ENCODE data around the gene RELA.
"Not testable (repeated sequence)": the region's sequence is repeated elsewhere in the genome, so short reads cannot be mapped to it uniquely, and the experiment has no call there.

The RELA gene

GRCh38 chr11:65650547-65651338 lies 12.0 kb downstream of the RELA start:
- DNase-seq (ENCODE audit: extremely low spot score, insufficient read length, low read depth) (no peak), FAIRE-seq (no peak)

DNA sequence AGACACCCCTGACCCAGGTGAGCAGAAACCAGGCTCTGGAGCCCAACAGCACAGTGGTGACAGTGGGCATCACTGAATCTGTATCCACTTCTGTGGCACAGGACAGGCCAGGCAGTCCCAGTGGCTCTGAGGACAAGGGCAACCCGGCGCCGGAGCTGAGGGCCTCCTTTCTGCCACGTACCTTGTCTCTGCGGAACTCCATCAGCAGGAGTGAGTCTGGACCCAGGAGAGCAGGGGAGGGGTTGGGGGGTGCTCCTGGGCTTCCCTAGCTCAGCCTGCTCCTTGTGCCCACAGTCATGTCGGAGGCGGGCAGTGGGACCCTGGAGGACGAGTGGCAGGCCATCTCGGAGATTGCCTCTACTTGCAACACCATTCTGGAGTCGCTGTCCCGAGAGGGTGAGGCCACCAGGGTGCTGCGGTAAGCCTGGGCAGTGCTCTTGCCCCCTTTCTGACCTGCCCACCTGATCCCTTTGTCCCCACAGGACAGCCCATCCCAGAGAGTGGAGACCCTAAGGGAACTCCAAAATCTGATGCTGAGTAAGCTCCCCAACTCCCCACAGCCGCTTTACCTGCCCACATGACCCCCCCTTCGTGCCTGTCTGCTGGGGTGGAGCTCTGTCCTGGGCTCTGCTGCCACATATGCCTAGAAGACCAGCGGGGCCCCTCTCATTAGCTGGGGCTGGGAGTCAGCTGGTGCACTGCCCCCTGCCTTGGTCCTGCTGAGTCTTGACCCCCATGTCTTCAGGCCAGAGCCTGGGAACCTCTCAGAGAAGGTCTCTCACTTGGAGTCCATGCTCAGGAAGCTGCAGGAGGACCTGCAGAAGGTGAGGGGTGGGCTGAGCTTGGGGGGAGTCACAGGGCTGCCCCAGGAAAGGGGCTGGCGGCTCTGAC lies 12.8 kb downstream of the RELA start:
- no peak for DNase-seq (ENCODE audit: extremely low spot score, insufficient read length, low read depth)
- FAIRE-seq = no peak

- DNase-seq (ENCODE audit: extremely low spot score, insufficient read length, low read depth) (no peak), FAIRE-seq (no peak)
Measured at GRCh38 chr11:65648997-65649493, 13.7 kb downstream of the RELA start.

DNA sequence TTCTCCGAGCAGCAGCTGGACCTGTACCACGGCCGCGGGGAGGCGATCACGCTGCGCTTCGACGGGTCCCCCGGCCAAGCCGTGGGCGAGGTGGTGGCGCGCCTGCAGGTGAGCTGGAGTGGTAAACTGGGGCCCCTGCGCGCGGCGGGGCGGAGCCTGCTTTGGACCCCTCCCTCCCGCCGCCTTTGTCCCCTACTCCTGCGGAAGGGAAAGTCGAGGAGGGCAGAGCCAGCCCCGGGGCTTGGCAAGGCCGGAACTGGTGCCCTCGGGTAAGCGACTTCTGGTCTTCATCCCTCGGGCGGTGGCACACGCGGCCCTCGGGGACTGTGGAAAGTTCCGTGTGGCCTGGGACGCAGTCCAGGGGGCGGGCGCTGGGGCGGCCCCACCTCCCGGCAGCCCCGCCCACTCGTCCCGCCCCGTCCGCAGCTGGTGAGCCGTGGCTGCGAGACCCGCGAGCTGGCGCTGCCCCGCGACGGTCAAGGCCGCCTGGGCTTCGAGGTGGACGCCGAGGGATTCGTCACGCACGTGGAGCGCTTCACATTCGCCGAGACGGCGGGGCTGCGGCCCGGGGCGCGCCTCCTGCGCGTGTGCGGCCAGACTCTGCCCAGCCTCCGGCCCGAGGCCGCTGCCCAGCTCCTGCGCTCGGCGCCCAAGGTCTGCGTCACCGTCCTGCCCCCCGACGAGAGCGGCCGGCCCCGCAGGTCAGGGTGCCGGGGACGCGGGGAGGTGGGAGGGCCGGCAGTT lies 15.6 kb downstream of the RELA start:
- FAIRE-seq = no peak
- no peak for DNase-seq (ENCODE audit: extremely low spot score, insufficient read length, low read depth)

DNA sequence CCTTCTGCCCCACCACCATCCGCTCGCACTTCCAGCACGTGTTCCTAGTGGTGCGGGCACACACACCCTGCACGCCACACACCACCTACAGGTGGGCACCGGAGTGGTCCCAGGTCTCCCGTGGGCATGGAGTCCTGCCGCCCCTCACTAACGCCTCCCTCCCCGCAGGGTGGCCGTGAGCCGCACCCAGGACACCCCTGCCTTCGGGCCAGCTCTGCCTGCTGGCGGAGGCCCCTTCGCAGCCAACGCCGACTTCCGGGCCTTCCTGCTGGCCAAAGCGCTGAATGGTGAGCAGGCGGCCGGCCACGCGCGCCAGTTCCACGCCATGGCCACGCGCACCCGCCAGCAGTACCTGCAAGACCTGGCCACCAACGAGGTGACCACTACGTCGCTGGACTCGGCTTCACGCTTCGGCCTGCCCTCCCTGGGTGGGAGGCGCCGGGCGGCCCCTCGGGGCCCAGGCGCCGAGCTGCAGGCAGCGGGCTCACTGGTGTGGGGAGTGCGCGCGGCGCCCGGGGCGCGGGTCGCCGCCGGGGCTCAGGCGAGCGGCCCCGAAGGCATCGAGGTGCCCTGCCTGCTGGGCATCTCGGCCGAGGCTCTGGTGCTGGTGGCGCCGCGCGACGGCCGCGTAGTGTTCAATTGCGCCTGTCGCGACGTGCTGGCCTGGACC lies 16.3 kb downstream of the RELA start:
- DNase-seq (ENCODE audit: extremely low spot score, insufficient read length, low read depth) (no peak), FAIRE-seq (no peak)

DNA sequence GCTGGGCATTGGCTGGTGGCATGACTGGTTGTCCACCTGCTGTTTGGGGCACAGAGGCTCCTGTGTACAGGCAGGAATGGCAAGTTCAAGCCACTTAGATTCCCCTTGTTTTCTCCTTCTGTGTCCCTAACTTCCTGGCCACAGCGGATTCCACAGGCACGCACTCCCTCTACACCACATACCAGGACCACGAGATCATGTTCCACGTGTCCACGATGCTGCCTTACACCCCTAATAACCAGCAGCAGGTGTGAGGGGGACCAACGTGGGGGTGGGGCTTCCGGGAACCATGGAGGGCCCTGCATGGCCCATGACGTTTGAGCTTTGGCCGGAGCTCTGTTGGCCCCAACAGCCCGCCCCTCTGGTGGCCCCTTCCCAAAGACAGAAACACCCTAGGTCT lies 17.0 kb downstream of the RELA start:
- FAIRE-seq (no peak), DNase-seq (ENCODE audit: extremely low spot score, insufficient read length, low read depth) (no peak)

DNA sequence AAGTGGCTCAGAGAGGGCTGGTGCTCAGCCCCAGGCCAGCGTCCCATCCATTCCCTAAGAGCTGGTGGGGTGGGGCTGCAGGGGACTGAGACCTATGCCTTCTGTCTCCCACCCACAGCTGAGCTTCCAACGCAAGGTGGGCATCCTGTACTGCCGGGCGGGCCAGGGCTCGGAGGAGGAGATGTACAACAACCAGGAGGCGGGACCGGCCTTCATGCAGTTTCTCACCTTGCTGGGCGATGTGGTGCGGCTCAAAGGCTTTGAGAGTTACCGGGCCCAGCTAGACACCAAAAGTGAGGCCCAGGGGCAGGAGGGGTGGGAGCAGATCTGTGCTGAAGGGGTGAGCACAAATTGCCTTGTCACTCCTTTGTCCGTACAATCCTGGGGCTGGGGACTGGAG lies 17.9 kb downstream of the RELA start:
- FAIRE-seq = no peak

GRCh38 chr11:65643971-65644370 lies 18.7 kb downstream of the RELA start:
- no peak for FAIRE-seq
- no peak for DNase-seq (ENCODE audit: extremely low spot score, insufficient read length, low read depth)

More for the DNA sequence above, 17.9 kb downstream of the RELA start:
- no peak for DNase-seq (ENCODE audit: extremely low spot score, insufficient read length, low read depth)

DNA sequence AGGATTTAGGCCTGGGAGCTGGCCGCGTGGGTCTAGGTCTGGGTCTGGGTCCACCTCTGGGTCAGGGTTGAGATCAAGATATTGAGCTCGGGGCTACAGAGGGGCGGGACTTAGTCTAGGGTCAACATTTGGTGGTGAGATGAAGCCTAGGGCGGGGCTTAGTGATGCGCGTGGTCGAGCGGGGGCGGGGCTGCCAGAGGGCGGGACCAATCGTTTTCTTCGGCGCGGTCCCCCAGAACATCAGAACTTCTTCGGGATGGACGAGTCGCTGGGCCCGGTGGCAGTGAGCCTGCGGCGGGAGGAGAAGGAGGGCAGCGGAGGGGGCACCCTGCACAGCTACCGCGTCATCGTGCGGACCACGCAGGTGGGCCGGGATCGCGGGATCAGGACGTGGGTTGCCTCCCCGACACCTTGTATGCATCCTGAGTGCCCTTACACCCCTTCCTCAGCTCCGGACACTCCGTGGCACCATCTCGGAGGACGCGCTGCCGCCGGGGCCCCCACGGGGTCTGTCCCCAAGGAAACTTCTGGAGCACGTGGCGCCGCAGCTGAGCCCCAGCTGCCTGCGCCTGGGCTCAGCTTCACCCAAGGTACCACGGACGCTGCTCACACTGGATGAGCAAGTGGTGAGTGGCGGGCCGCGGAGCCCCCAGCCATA lies 20.6 kb downstream of the RELA start:
- FAIRE-seq (no peak), DNase-seq (ENCODE audit: extremely low spot score, insufficient read length, low read depth) (no peak)

DNA sequence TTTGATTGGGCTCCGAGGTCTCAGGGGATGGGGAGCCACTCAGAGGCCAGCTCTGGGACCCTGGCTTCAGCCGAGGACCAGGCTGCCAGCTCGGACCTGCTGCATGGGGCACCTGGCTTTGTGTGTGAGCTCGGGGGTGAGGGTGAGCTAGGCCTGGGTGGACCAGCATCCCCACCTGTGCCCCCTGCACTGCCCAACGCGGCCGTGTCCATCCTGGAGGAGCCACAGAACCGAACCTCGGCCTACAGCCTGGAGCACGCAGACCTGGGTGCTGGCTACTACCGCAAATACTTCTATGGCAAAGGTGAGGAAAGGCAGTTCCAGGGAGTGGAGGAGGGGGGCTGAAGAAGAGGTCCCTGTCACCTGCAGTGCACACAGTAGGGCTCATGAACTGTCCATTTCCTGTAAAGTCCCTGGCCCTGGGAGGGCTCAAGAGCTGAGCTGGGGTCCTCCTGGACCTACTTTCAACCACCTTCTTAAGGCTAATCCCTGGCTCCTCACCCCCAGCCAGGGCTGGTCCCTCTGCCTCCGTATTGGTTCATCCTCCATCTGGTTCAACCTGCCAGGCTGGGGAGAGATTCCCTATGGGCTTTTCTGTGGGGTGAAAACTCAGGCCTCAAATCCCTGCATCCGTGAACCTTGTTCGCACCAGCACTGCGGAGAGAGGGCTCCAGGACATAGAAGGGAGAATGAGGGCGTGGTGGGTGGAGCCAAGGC lies 21.3 kb downstream of the RELA start:
- DNase-seq (ENCODE audit: extremely low spot score, insufficient read length, low read depth) (no peak), FAIRE-seq (no peak)

GRCh38 chr11:65640483-65641296 lies 22.0 kb downstream of the RELA start:
- FAIRE-seq = no peak
- no peak for DNase-seq (ENCODE audit: extremely low spot score, insufficient read length, low read depth)

GRCh38 chr11:65639623-65640482 lies 22.9 kb downstream of the RELA start:
- FAIRE-seq = peak; percentile 98
- DNase-seq (ENCODE audit: extremely low spot score, insufficient read length, low read depth) = no peak

GRCh38 chr11:65639228-65639597 lies 23.5 kb downstream of the RELA start:
- not testable (repeated sequence) for DNase-seq (ENCODE audit: extremely low spot score, insufficient read length, low read depth); FAIRE-seq

GRCh38 chr11:65637794-65638419 lies 24.8 kb downstream of the RELA start, which contains the start of gene SIPA1:
SIPA1 (plus strand) TSS chr11:65638101; CDS start chr11:65640922, 2,821 bp downstream.
- FAIRE-seq (peak; percentile 87), DNase-seq (ENCODE audit: extremely low spot score, insufficient read length, low read depth) (no peak)

- no peak for FAIRE-seq
Measured at GRCh38 chr11:65637032-65637557, 25.6 kb downstream of the RELA start.

More at GRCh38 chr11:65637032-65637557, 25.6 kb downstream of the RELA start:
- DNase-seq (ENCODE audit: extremely low spot score, insufficient read length, low read depth) = no peak
